Kidney (tissue), 14 donors: ENCODE data around the gene SEH1L. TPM values are rescaled to one million over a fixed set of nuclear protein-coding genes. Genes with fewer than 3 reads are reported as not detected.

Experiments used
- DNase-seq, 5 donors: peaks; one replicate each; pipeline ENCODE4 v3.0.0-alpha.2; 2013 to 2020
- FAIRE-seq: peaks from 2 replicates; lab custom pipeline; 2012; peaks lifted over from hg19 to GRCh38; lab: Jason Lieb, UNC
- H3K27ac ChIP-seq, 2 donors: one replicate each; pipeline ENCODE4 v1.7.0; 2013; ENCODE audit warnings: low read depth in 2 of 2, low read length in 2 of 2, inconsistent platforms in 1 of 2
- H3K27me3 ChIP-seq: one replicate; pipeline ENCODE4 v1.7.1; 2013; ENCODE audit warnings: low read length, inconsistent platforms; ENCODE audit not compliant: control insufficient read depth, insufficient read depth
- H3K36me3 ChIP-seq, 3 donors: one replicate each; pipeline versions ENCODE4 v1.7.0 to v1.7.1; 2013; ENCODE audit warnings: low read length in 3 of 3, control low read depth in 1 of 3, inconsistent platforms in 1 of 3; ENCODE audit not compliant: insufficient read depth in 3 of 3, control insufficient read depth in 2 of 3
- H3K4me1 ChIP-seq, 3 donors: one replicate each; pipeline versions ENCODE4 v1.7.0 to v1.7.1; 2013; ENCODE audit warnings: low read length in 3 of 3, inconsistent platforms in 1 of 3, low read depth in 1 of 3; ENCODE audit not compliant: control insufficient read depth in 2 of 3, insufficient read depth in 2 of 3
- H3K4me3 ChIP-seq, 3 donors: one replicate each; pipeline versions ENCODE4 v1.7.0 to v1.8.1; 2013; ENCODE audit warnings: low read length in 3 of 3, control low read depth in 1 of 3, inconsistent platforms in 1 of 3
- H3K9ac ChIP-seq, 3 donors: one replicate each; pipeline versions ENCODE4 v1.7.0 to v1.7.1; 2013; ENCODE audit warnings: low read length in 3 of 3, control low read depth in 1 of 3, inconsistent platforms in 1 of 3
- H3K9me3 ChIP-seq, 3 donors: one replicate each; pipeline versions ENCODE4 v1.7.0 to v1.7.1; 2013; ENCODE audit warnings: low read length in 3 of 3, control low read depth in 1 of 3, inconsistent platforms in 1 of 3; ENCODE audit not compliant: control insufficient read depth in 2 of 3, insufficient read depth in 1 of 3
- intact Hi-C: fragments of 100-400 bp; cut with DNase I; formaldehyde crosslinking; loops from one replicate; pipeline ENCODE4 v1.11.1; 2022
- polyA plus RNA-seq: library from polyadenylated mRNA; stranded (reverse); fragments of 350-450 nt; fragmentation: Illumina TruSeq; extraction: RNeasy Lipid Tissue Mini Kit (QIAGEN cat#74804); gene quantifications from one replicate; pipeline ENCODE4 v1.2.3, GENCODE V29; 2014; ENCODE audit warnings: low read depth, low replicate concordance; ENCODE audit not compliant: insufficient read depth
- total RNA-seq: library from RNA; stranded (reverse); fragmentation: NEBNext Ultra II Directional; extraction: Animal tissue kit (Norgen Biotek cat#: 25700); gene quantifications from one replicate; pipeline ENCODE4 v1.2.1, GENCODE V29; 2021
- TF ChIP-seq, protein P1 (sequence below): IDR thresholded peaks from 3 replicates; pipeline ENCODE4 v1.5.1; 2012; ENCODE audit warnings: mild to moderate bottlenecking, moderate library complexity, borderline replicate concordance; ENCODE audit not compliant: insufficient read depth; ENCODE audit errors: extremely low read depth
- donor health status: control.
- donor health status: control.
- donor health status: control.
- donor health status: control.
- donor health status: control.
- donor health status: DM: yes; HTN: yes; CAD: no.
- donor health status: Normal renal cell carcinoma (clear cell type).

SEH1L gene
- total and polyA plus RNA-seq, 2 donors from 2014 or later = 15.8 to 43.3 TPM

DNA sequence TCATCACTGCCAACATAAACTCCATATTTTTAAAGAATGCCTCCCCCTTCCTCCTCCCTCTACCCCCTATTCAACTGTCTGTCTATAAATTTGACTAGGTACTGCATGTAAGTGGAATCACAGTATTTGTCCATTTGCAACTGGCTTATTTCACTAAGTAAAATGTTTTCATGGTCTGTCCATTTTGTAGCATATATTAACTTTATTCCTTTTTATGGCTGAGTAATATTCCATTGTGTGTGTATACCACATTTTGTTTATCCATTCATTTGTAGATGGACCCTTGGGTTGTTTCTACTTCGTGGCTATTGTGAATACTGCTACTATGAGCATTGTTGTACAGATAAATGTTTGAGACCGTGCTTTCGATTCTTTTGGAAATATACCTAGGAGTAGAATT is 10.7 kb downstream of the SEH1L start:
- no peaks in the 10 kb centered on the region for H3K4me1 ChIP-seq
- H3K36me3 ChIP-seq = peaks cover 5 to 11% (median 9%) of the 10 kb centered on the region in 3 donors
- no peak overlapping the region for H3K9ac ChIP-seq
- TF ChIP-seq, protein P1, sequence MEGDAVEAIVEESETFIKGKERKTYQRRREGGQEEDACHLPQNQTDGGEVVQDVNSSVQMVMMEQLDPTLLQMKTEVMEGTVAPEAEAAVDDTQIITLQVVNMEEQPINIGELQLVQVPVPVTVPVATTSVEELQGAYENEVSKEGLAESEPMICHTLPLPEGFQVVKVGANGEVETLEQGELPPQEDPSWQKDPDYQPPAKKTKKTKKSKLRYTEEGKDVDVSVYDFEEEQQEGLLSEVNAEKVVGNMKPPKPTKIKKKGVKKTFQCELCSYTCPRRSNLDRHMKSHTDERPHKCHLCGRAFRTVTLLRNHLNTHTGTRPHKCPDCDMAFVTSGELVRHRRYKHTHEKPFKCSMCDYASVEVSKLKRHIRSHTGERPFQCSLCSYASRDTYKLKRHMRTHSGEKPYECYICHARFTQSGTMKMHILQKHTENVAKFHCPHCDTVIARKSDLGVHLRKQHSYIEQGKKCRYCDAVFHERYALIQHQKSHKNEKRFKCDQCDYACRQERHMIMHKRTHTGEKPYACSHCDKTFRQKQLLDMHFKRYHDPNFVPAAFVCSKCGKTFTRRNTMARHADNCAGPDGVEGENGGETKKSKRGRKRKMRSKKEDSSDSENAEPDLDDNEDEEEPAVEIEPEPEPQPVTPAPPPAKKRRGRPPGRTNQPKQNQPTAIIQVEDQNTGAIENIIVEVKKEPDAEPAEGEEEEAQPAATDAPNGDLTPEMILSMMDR = no peak
- no peak overlapping the region for H3K4me3 ChIP-seq
- no peaks in the 10 kb centered on the region for H3K27me3 ChIP-seq
- H3K27ac ChIP-seq = no peak overlapping the region
- no peak for FAIRE-seq
- intact Hi-C loops = no loop called here
- no peak for DNase-seq
- H3K9me3 ChIP-seq = peaks cover 0 to 6% (median 0%) of the 10 kb centered on the region in 3 donors

DNA sequence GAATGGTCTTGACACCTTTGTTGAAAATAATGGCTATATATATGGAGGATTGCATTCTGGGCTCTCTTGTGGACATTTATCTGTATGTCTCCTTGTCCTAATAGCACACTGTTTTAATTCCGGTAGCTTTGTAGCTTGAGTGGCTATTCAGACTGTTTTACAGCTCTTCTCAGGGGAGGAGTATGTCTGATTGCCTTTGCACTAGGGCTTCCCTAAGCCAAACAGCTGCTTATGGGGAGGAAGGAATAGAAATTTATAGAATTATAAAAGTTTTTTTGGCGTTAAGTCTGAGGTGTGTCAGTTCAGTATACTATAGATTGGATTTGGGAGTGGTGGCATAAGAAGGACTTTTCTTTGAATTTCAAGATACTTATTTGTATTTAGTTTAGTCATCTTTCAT is 12.6 kb downstream of the SEH1L start:
- intact Hi-C loops = no loop called here
- Histone ChIP-seq H3K4me3 (no peak overlapping the region), H3K27me3 (no peaks in the 10 kb centered on the region), H3K4me1 (no peaks in the 10 kb centered on the region), H3K27ac (no peak overlapping the region), H3K9me3 (peaks cover 0 to 6% (median 0%) of the 10 kb centered on the region in 3 donors), H3K36me3 (peaks cover 7 to 17% (median 12%) of the 10 kb centered on the region in 3 donors), H3K9ac (no peak overlapping the region)
- DNase-seq (no peak), FAIRE-seq (no peak)
- TF ChIP-seq, protein P1 = no peak

DNA sequence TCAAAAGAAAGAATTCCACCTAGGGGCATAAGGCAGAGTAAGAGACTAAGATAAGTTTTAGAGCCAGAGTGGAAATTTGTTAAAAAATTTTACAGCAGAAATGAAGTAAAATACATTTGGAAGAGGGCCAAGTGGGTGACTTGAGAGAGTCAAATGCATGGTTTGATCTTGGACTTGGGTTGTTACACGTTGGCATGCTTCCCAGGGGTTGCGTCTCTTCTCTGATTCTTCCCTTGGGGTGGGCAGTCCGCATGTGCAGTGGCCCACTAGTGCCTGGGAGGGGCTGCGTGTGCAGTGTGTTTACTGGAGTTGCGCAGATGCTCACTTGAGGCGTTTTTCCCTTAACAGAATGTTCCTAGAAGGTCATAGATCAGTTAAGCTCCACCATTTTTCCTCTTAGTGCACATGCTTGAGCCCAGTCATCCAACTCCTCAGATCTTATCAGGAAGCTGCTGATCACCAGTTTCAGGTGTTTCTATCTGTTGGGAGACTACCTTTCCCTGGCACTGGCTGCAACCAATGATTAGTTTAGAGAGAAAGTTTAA is 13.1 kb downstream of the SEH1L start:
- Histone ChIP-seq H3K27me3 (no peaks in the 10 kb centered on the region), H3K27ac (no peak overlapping the region), H3K4me3 (no peak overlapping the region), H3K9ac (no peak overlapping the region), H3K4me1 (no peaks in the 10 kb centered on the region), H3K36me3 (peaks cover 5 to 17% (median 10%) of the 10 kb centered on the region in 3 donors), H3K9me3 (peaks cover 0 to 6% (median 0%) of the 10 kb centered on the region in 3 donors)
- FAIRE-seq (no peak), DNase-seq (peak in 1 of 5 donors; percentile 2)
- intact Hi-C loops = no loop called here
- TF ChIP-seq, protein P1 = no peak

DNA sequence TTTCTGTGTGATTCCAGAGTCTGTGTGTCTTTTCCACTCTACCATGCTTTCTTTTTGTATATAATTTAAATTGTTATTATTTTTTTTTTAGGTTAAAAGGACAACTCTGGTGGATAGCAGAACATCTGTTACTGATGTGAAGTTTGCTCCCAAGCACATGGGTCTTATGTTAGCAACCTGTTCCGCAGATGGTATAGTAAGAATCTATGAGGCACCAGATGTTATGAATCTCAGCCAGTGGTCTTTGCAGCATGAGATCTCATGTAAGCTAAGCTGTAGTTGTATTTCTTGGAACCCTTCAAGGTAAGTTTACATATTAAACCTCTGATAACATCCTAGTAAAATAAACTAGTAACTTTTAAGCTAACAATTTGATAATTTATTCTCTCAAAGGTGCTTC is 15.3 kb downstream of the SEH1L start:
- TF ChIP-seq, protein P1 = no peak
- intact Hi-C loops = no loop called here

More for the DNA sequence above, 15.3 kb downstream of the SEH1L start:
- DNase-seq (no peak), FAIRE-seq (no peak)
- H3K4me1 ChIP-seq = no peaks in the 10 kb centered on the region
- H3K27ac ChIP-seq = no peak overlapping the region
- no peak overlapping the region for H3K9ac ChIP-seq
- no peaks in the 10 kb centered on the region for H3K27me3 ChIP-seq
- no peak overlapping the region for H3K4me3 ChIP-seq
- H3K9me3 ChIP-seq = peaks cover 0 to 6% (median 0%) of the 10 kb centered on the region in 3 donors
- H3K36me3 ChIP-seq = peaks cover 5 to 17% (median 10%) of the 10 kb centered on the region in 3 donors
